Mesendoderm (in vitro differentiated cells): ENCODE data around the gene ELOVL5.

Source experiments
- DNase-seq: peaks from one replicate; pipeline ENCODE4 v3.0.0; 2013
- H2AK5ac ChIP-seq: 2 replicates; pipeline ENCODE4 v1.6.1; 2013; ENCODE audit warnings: low read length, inconsistent platforms
- H2BK120ac ChIP-seq: 2 replicates; pipeline ENCODE4 v1.6.1; 2013; ENCODE audit warnings: low read depth, mild to moderate bottlenecking, low read length, moderate library complexity, mixed read lengths
- H2BK15ac ChIP-seq: replicated peaks from 2 replicates; pipeline ENCODE4 v1.6.1; 2013; ENCODE audit warnings: low read depth, mild to moderate bottlenecking, moderate library complexity
- H2BK5ac ChIP-seq: 2 replicates; pipeline ENCODE4 v1.6.1; 2013; ENCODE audit warnings: low read length, inconsistent platforms
- H3K18ac ChIP-seq: 2 replicates; pipeline ENCODE4 v1.6.1; 2013; ENCODE audit warnings: mild to moderate bottlenecking, low read length, mixed read lengths
- H3K23ac ChIP-seq: one replicate; pipeline ENCODE4 v1.6.1; 2013; ENCODE audit warnings: low read length
- H3K27ac ChIP-seq: 2 replicates; pipeline ENCODE4 v1.5.1; 2013; ENCODE audit warnings: low read depth, mild to moderate bottlenecking, inconsistent platforms, low read length, moderate library complexity
- H3K27me3 ChIP-seq: 2 replicates; pipeline ENCODE4 v1.6.1; 2013; ENCODE audit warnings: low read length, control low read depth, mild to moderate bottlenecking, inconsistent platforms; ENCODE audit not compliant: insufficient read depth, poor library complexity
- H3K36me3 ChIP-seq: 2 replicates; pipeline ENCODE4 v1.6.1; 2013; ENCODE audit warnings: low read length, inconsistent platforms; ENCODE audit not compliant: control insufficient read depth, insufficient read depth
- H3K4ac ChIP-seq: one replicate; pipeline ENCODE4 v1.6.1; 2013; ENCODE audit warnings: low read depth, mild to moderate bottlenecking, low read length, moderate library complexity
- H3K4me1 ChIP-seq: 2 replicates; pipeline ENCODE4 v1.6.1; 2013; ENCODE audit warnings: low read depth, low read length, inconsistent platforms; ENCODE audit not compliant: control insufficient read depth
- H3K4me2 ChIP-seq: 2 replicates; pipeline ENCODE4 v1.6.1; 2013; ENCODE audit warnings: low read length
- H3K4me3 ChIP-seq: 2 replicates; pipeline ENCODE4 v1.5.1; 2013; ENCODE audit warnings: mild to moderate bottlenecking, low read length
- H3K56ac ChIP-seq: one replicate; pipeline ENCODE4 v1.6.1; 2013; ENCODE audit warnings: low read length
- H3K79me1 ChIP-seq: 2 replicates; pipeline ENCODE4 v1.6.1; 2013; ENCODE audit warnings: low read length, inconsistent platforms
- H3K79me2 ChIP-seq: 2 replicates; pipeline ENCODE4 v1.6.1; 2013; ENCODE audit warnings: mild to moderate bottlenecking, low read length; ENCODE audit not compliant: control insufficient read depth, insufficient read depth
- H3K9ac ChIP-seq: 2 replicates; pipeline ENCODE4 v1.6.1; 2013; ENCODE audit warnings: low read length, inconsistent platforms
- H4K5ac ChIP-seq: one replicate; pipeline ENCODE4 v1.6.1; 2013; ENCODE audit warnings: low read length
- H4K8ac ChIP-seq: one replicate; pipeline ENCODE4 v1.6.1; 2013; ENCODE audit warnings: low read depth, mild to moderate bottlenecking, control low read depth, low read length, moderate library complexity
- WGBS: extraction: QIAGEN DNeasy Blood & Tissue Kit; methylation state at CpG from one replicate; pipeline ENCODE4 v1.1.7; 2013; ENCODE audit warnings: low lambda C conversion rate, missing lambda C conversion rate; ENCODE audit not compliant: insufficient coverage; ENCODE audit errors: extremely low coverage; 5-methylcytosine and 5-hydroxymethylcytosine counted together

ELOVL5 gene

DNA sequence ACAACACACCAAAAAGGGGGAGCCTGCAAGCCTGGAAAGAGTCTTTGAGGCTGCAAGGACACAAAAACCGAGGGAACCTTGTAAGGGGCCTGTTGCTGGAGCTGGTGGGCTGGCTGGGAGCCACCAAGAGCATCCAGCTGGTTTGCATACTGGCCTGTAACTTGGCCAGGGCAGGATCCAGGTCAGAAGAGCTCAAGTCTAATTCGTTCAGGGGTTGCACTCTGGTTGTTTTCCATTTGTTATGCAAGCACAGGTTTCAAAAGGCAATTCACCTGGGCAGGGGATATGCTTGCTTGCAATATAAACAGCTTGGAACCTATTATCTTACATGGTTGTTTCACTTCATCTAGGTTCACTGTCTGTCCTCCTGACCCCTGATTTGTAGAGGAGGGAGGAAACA is 101.8 kb downstream of the ELOVL5 start:
- Histone ChIP-seq H3K79me1 (no peaks in the 10 kb centered on the region), H2BK120ac (no peak overlapping the region), H3K4me2 (no peak overlapping the region), H3K36me3 (no peaks in the 10 kb centered on the region), H3K27me3 (no peaks in the 10 kb centered on the region), H3K9ac (no peak overlapping the region), H3K56ac (no peak overlapping the region), H4K8ac (no peak overlapping the region), H2BK15ac (no peak overlapping the region), H3K4me1 (no peaks in the 10 kb centered on the region), H2BK5ac (no peak overlapping the region), H2AK5ac (no peak overlapping the region), H3K27ac (no peak overlapping the region), H3K79me2 (no peaks in the 10 kb centered on the region), H3K4me3 (no peak overlapping the region), H3K18ac (no peak overlapping the region), H4K5ac (no peak overlapping the region), H3K4ac (no peak overlapping the region), H3K23ac (no peak overlapping the region)
- no peak for DNase-seq
- no CpG with 5 or more reads among the region's 2 CpGs for WGBS

DNA sequence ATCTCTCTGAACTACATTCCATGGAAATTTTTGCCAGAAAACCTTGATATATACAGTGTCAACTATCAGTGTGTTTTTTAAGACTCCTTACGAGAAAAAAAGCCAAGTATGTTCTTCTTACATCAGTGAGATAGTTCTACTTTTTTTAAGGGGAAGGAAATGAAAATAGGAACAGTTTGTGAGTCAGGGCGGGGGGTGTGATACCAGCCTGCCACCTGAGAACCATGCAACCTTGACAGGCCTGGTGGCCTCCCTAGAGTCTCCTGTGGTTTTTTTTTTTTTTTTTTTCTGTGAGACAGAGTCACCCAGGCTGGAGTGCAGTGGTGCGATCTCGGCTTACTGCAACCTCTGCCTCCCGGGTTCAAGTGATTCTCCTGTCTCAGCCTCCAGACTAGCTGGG is 103.8 kb downstream of the ELOVL5 start:
- Histone ChIP-seq H3K9ac (no peak overlapping the region), H2BK15ac (no peak overlapping the region), H4K5ac (no peak overlapping the region), H3K23ac (no peak overlapping the region), H3K36me3 (no peaks in the 10 kb centered on the region), H4K8ac (no peak overlapping the region), H3K79me1 (no peaks in the 10 kb centered on the region), H3K56ac (no peak overlapping the region), H3K18ac (no peak overlapping the region), H2AK5ac (no peak overlapping the region), H3K4me3 (no peak overlapping the region), H2BK120ac (no peak overlapping the region), H2BK5ac (no peak overlapping the region), H3K27me3 (no peaks in the 10 kb centered on the region), H3K4me1 (no peaks in the 10 kb centered on the region), H3K79me2 (no peaks in the 10 kb centered on the region), H3K4ac (no peak overlapping the region), H3K4me2 (no peak overlapping the region), H3K27ac (no peak overlapping the region)
- no peak for DNase-seq
- no CpG with 5 or more reads among the region's 5 CpGs for WGBS

DNA sequence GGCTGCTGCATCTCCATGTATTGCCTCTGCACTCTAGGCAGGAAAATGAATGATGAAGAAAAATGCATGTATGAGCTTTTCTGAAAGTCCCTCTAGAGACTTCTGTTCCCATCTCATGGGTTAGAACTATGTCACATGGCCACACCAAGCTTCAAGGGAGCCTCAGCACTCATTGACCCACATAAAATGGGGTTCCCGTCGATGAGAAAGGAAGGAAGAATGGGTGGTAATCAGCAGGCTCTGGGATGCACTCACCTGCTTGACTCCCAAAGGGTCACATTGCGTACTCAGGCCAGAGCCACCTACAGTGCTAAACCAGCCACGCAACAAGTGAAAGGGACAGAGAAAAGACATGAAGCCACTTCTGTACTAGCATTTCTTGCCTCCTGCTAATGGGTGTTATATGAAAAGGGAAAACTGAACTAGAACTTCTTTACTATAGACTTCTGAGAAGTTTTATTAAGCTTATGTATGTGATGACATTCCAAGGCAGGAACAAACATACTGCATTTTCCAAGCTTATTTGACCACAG is 104.3 kb downstream of the ELOVL5 start:
- H3K36me3 ChIP-seq = no peaks in the 10 kb centered on the region
- H3K27me3 ChIP-seq = no peaks in the 10 kb centered on the region
- no peaks in the 10 kb centered on the region for H3K79me2 ChIP-seq
- no peaks in the 10 kb centered on the region for H3K4me1 ChIP-seq
- H3K27ac ChIP-seq = no peak overlapping the region
- no peak overlapping the region for H2BK15ac ChIP-seq
- H2AK5ac ChIP-seq = no peak overlapping the region
- H3K4ac ChIP-seq = no peak overlapping the region
- H3K79me1 ChIP-seq = no peaks in the 10 kb centered on the region
- no peak overlapping the region for H2BK5ac ChIP-seq
- H3K4me2 ChIP-seq = no peak overlapping the region
- H4K8ac ChIP-seq = no peak overlapping the region
- H3K56ac ChIP-seq = no peak overlapping the region
- H3K4me3 ChIP-seq = no peak overlapping the region
- H4K5ac ChIP-seq = no peak overlapping the region
- no CpG with 5 or more reads among the region's 4 CpGs for WGBS
- H3K18ac ChIP-seq = no peak overlapping the region
- no peak overlapping the region for H2BK120ac ChIP-seq
- no peak overlapping the region for H3K9ac ChIP-seq
- DNase-seq = no peak
- H3K23ac ChIP-seq = no peak overlapping the region

DNA sequence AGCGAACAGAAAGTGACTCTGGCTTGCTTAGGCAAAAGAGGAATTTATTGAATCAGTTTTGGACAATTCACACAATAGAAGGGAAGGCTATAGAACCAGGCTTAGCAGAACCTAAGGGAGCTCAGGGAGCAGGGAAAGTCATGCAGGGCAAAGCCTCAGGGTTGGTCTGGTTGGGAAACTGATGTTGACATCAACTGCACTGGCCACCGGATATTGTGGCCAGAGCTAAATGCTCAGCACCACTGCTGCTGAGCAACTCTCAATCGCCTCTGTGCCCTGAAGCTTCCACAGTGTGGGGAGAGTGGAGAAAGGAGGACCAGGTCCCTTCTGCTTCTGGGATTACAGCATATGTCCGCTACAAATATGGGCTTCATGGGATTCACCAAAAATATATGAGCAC is 106.8 kb downstream of the ELOVL5 start:
- H3K79me2 ChIP-seq = no peaks in the 10 kb centered on the region
- H2BK5ac ChIP-seq = no peak overlapping the region
- no peak overlapping the region for H2AK5ac ChIP-seq
- no peak overlapping the region for H3K4me2 ChIP-seq
- no peak overlapping the region for H4K8ac ChIP-seq
- H2BK15ac ChIP-seq = no peak overlapping the region
- H3K27me3 ChIP-seq = no peaks in the 10 kb centered on the region
- H3K9ac ChIP-seq = no peak overlapping the region
- H3K4me3 ChIP-seq = no peak overlapping the region
- no peak overlapping the region for H3K4ac ChIP-seq
- H4K5ac ChIP-seq = no peak overlapping the region
- H3K79me1 ChIP-seq = no peaks in the 10 kb centered on the region
- no peak overlapping the region for H3K23ac ChIP-seq
- H3K36me3 ChIP-seq = no peaks in the 10 kb centered on the region
- no peaks in the 10 kb centered on the region for H3K4me1 ChIP-seq
- no peak overlapping the region for H3K18ac ChIP-seq
- no peak for DNase-seq
- no peak overlapping the region for H3K27ac ChIP-seq
- no peak overlapping the region for H3K56ac ChIP-seq
- WGBS = no CpG with 5 or more reads among the region's 4 CpGs
- H2BK120ac ChIP-seq = no peak overlapping the region

DNA sequence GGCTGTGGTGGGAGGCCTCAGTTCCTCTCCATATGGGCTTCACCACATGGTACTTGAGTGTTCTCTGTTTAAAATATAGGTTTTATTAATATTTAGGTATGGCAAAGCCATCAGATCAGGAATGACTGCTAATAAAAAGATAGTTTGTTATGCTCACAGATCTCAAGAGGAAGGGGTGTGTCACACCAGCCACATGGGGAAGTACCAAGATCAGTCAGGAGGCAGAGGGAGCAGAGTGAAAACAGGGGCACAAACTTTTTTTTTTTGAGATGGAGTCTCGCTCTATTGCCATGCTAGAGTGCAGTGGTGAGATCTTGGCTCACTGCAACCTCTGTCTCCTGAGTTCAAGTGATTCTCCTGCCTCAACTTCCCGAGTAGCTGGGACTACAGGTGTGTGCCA is 108.0 kb downstream of the ELOVL5 start:
- no peaks in the 10 kb centered on the region for H3K79me1 ChIP-seq
- no peak overlapping the region for H3K56ac ChIP-seq
- no peak for DNase-seq
- H3K4me1 ChIP-seq = no peaks in the 10 kb centered on the region
- no peak overlapping the region for H4K8ac ChIP-seq
- no peak overlapping the region for H3K27ac ChIP-seq
- no peaks in the 10 kb centered on the region for H3K27me3 ChIP-seq
- H2BK15ac ChIP-seq = no peak overlapping the region
- H3K9ac ChIP-seq = no peak overlapping the region
- H3K79me2 ChIP-seq = no peaks in the 10 kb centered on the region
- H3K4me3 ChIP-seq = no peak overlapping the region
- no peak overlapping the region for H3K23ac ChIP-seq
- H4K5ac ChIP-seq = no peak overlapping the region
- H3K4ac ChIP-seq = no peak overlapping the region
- no peak overlapping the region for H3K4me2 ChIP-seq
- H2BK5ac ChIP-seq = no peak overlapping the region
- no peak overlapping the region for H2BK120ac ChIP-seq
- H2AK5ac ChIP-seq = no peak overlapping the region
- no peak overlapping the region for H3K18ac ChIP-seq
- no peaks in the 10 kb centered on the region for H3K36me3 ChIP-seq
- no CpG with 5 or more reads among the region's 2 CpGs for WGBS

DNA sequence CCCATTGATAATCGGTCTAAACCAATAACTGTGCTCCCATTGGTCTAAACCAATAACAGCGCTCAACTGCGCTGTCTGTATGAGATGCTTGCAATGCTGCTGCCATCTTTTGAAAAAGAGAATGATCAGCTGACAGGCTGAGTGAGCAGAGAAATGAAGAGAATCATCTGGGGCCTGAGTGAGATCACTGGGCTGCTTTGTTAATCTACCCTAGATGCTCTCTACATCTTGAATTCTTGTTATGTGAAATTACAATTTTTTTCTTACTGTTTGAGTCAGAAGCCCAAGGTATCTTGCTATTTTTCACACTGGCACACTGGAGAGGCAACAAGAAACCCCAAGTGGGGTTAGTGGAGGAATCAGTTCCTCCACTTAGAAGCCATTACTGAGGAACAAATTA is 108.6 kb downstream of the ELOVL5 start:
- Histone ChIP-seq H3K36me3 (no peaks in the 10 kb centered on the region), H2BK120ac (no peak overlapping the region), H3K9ac (no peak overlapping the region), H3K56ac (no peak overlapping the region), H2BK5ac (no peak overlapping the region), H4K5ac (no peak overlapping the region), H2BK15ac (no peak overlapping the region), H3K4me1 (no peaks in the 10 kb centered on the region), H3K79me1 (no peaks in the 10 kb centered on the region), H3K18ac (no peak overlapping the region), H4K8ac (no peak overlapping the region), H3K4me3 (no peak overlapping the region), H3K4me2 (no peak overlapping the region), H3K4ac (no peak overlapping the region), H3K27me3 (no peaks in the 10 kb centered on the region), H2AK5ac (no peak overlapping the region), H3K79me2 (no peaks in the 10 kb centered on the region), H3K27ac (no peak overlapping the region), H3K23ac (no peak overlapping the region)
- no peak for DNase-seq
- no CpG with 5 or more reads among the region's 3 CpGs for WGBS
